Measurements from ENCODE around the gene CCDC192.

DNA sequence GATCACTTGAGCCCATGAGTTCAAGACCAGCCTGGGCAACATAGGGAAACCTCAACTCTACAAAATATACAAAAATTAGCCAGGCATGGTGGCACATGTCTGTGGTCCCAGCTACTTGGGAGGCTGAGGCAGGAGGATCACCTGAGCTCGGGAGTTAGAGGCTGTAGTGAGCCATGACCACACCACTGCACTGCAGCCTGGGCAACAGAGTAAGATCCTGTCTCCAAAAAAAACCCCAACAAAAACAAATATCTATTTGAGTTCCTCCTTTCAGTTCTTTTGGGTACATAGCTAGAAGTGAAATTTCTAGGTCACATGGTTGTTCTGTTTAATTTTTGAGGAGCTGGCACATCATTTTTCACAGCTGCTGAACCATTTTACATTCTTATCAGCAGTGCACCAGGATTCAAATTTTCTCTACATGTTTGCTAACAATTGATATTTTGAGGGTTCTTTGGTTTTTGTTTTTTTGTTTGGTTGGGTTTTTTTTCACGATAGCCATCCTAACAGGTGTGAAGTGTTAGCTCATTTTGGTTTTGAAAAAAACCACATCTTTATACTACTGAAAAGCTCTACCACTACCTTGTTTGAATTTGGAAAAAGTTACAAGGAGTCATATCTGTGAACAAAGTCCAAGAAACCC lies 203.5 kb downstream of the CCDC192 start:
- TF ChIP-seq, protein P1, sequence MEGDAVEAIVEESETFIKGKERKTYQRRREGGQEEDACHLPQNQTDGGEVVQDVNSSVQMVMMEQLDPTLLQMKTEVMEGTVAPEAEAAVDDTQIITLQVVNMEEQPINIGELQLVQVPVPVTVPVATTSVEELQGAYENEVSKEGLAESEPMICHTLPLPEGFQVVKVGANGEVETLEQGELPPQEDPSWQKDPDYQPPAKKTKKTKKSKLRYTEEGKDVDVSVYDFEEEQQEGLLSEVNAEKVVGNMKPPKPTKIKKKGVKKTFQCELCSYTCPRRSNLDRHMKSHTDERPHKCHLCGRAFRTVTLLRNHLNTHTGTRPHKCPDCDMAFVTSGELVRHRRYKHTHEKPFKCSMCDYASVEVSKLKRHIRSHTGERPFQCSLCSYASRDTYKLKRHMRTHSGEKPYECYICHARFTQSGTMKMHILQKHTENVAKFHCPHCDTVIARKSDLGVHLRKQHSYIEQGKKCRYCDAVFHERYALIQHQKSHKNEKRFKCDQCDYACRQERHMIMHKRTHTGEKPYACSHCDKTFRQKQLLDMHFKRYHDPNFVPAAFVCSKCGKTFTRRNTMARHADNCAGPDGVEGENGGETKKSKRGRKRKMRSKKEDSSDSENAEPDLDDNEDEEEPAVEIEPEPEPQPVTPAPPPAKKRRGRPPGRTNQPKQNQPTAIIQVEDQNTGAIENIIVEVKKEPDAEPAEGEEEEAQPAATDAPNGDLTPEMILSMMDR (IDR thresholded peaks at IDR 0.05; ENCODE audit: poor library complexity, severe bottlenecking), result no peak
- TF ChIP-seq POLR2AphosphoS5 (IDR thresholded peaks at IDR 0.05) (no peak), EZH2 (IDR thresholded peaks at IDR 0.05; ENCODE audit: borderline replicate concordance, insufficient read depth, low read length, poor library complexity, severe bottlenecking) (no peak), SMC3 (conservative IDR thresholded peaks at IDR 0.05; ENCODE audit: poor library complexity) (no peak), RAD21 (conservative IDR thresholded peaks at IDR 0.05) (no peak), EP300 (conservative IDR thresholded peaks at IDR 0.05; ENCODE audit: poor library complexity, severe bottlenecking) (no peak)

Data from neural cell (in vitro differentiated cells).